Smooth muscle cell (in vitro differentiated cells): ENCODE measurements around the gene HAGH. TPM values are rescaled to one million over a fixed set of nuclear protein-coding genes. Genes with fewer than 3 reads are reported as not detected.

ENCODE experiments used
- DNase-seq: peaks from one replicate; lab custom pipeline; 2025; ENCODE audit not compliant: unreplicated experiment; lab: John Stamatoyannopoulos, UW
- H2AFZ ChIP-seq: fragments of 200-600 bp; sonication (generic); 2 replicates; pipeline ENCODE4 v1.6.0; 2016; ENCODE audit warnings: antibody characterized with exemption, low read depth, mild to moderate bottlenecking
- H3F3A ChIP-seq: fragments of 200-600 bp; sonication (generic); 2 replicates; pipeline ENCODE4 v1.6.0; 2017; ENCODE audit warnings: antibody characterized with exemption, low read depth
- H3K27ac ChIP-seq: fragments of 200-600 bp; sonication (generic); 2 replicates; pipeline ENCODE4 v1.5.1; 2016; ENCODE audit warnings: low read depth, mild to moderate bottlenecking
- H3K27me3 ChIP-seq: fragments of 200-600 bp; sonication (generic); 2 replicates; pipeline ENCODE4 v1.6.1; 2016; ENCODE audit warnings: low read depth, mild to moderate bottlenecking
- H3K36me3 ChIP-seq: fragments of 200-600 bp; sonication (generic); 2 replicates; pipeline ENCODE4 v1.5.1; 2016; ENCODE audit warnings: low read depth
- H3K4me1 ChIP-seq: fragments of 200-600 bp; sonication (generic); 2 replicates; pipeline ENCODE4 v1.5.1; 2016; ENCODE audit warnings: low read depth
- H3K4me2 ChIP-seq: fragments of 200-600 bp; sonication (generic); 2 replicates; pipeline ENCODE4 v1.6.0; 2016; ENCODE audit warnings: mild to moderate bottlenecking
- H3K4me3 ChIP-seq: fragments of 200-600 bp; sonication (generic); 2 replicates; pipeline ENCODE4 v1.5.1; 2016; ENCODE audit warnings: mild to moderate bottlenecking
- H3K79me2 ChIP-seq: fragments of 200-600 bp; sonication (generic); 2 replicates; pipeline ENCODE4 v1.6.0; 2016; ENCODE audit warnings: low read depth, mild to moderate bottlenecking
- H3K9ac ChIP-seq: fragments of 200-600 bp; sonication (generic); 2 replicates; pipeline ENCODE4 v1.6.0; 2016; ENCODE audit warnings: low read depth
- H3K9me3 ChIP-seq: fragments of 200-600 bp; sonication (generic); replicated peaks from 2 replicates; pipeline ENCODE4 v1.5.1; 2016; ENCODE audit warnings: low read depth
- H4K20me1 ChIP-seq: fragments of 200-600 bp; sonication (generic); 2 replicates; pipeline ENCODE4 v1.6.0; 2016; ENCODE audit warnings: low read depth
- WGBS: methylation state at CpG from one replicate; pipeline ENCODE4 v1.1.7; 2016; ENCODE audit warnings: low lambda C conversion rate; 5-methylcytosine and 5-hydroxymethylcytosine counted together
- polyA plus RNA-seq: library from polyadenylated mRNA; unstranded; fragments of >200 nt; fragmentation: Nextera tagmentation; extraction: Ambion mirVana; gene quantifications from 2 replicates; pipeline ENCODE4 v1.2.1, GENCODE V29; 2016
- total RNA-seq: library from RNA; depleted of rRNA; stranded (reverse); fragments of >200 nt; gene quantifications from 2 replicates; pipeline ENCODE4 v1.2.3, GENCODE V29; 2014
- TF ChIP-seq, protein P1 (sequence below): fragments of 200-600 bp; sonication (generic); IDR thresholded peaks from 2 replicates; pipeline ENCODE4 v1.5.1; 2017; ENCODE audit warnings: borderline replicate concordance, mild to moderate bottlenecking, antibody characterized with exemption; ENCODE audit not compliant: insufficient read depth, poor library complexity, severe bottlenecking

HAGH gene
- total and polyA plus RNA-seq, 2 experiments from 2014 or later, result 20.9 to 43.0 TPM

DNA sequence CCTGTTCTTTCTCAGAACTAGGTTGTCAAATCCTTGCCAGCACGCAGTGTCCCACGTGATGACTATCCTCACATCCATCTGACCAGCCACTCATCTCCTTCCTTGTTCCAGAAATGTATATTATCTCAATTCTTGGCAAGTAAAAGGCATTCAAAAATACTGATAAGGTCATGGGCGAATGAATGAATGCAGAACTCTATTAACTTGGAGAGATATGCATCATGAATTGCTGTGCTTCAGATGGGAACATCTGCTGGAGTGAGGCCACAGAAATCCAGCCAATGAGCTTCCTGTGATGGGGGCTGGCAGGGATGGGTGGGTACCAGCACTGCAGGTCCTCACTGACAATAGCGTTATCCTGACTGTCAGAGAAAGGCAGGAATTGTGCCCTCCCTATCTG, 19.4 kb upstream of the HAGH start:
- H3K4me2 ChIP-seq, result no peak overlapping the region
- no peak for DNase-seq
- H3K27ac ChIP-seq, result no peak overlapping the region
- no peaks in the 10 kb centered on the region for H3K79me2 ChIP-seq
- no peaks in the 10 kb centered on the region for H3K9me3 ChIP-seq
- no peak overlapping the region for H2AFZ ChIP-seq
- H3K4me1 ChIP-seq, result no peaks in the 10 kb centered on the region
- no peak overlapping the region for H3K4me3 ChIP-seq
- H3K27me3 ChIP-seq, result peaks cover 26% of the 10 kb centered on the region
- TF ChIP-seq, protein P1, sequence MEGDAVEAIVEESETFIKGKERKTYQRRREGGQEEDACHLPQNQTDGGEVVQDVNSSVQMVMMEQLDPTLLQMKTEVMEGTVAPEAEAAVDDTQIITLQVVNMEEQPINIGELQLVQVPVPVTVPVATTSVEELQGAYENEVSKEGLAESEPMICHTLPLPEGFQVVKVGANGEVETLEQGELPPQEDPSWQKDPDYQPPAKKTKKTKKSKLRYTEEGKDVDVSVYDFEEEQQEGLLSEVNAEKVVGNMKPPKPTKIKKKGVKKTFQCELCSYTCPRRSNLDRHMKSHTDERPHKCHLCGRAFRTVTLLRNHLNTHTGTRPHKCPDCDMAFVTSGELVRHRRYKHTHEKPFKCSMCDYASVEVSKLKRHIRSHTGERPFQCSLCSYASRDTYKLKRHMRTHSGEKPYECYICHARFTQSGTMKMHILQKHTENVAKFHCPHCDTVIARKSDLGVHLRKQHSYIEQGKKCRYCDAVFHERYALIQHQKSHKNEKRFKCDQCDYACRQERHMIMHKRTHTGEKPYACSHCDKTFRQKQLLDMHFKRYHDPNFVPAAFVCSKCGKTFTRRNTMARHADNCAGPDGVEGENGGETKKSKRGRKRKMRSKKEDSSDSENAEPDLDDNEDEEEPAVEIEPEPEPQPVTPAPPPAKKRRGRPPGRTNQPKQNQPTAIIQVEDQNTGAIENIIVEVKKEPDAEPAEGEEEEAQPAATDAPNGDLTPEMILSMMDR, result no peak
- no peaks in the 10 kb centered on the region for H3F3A ChIP-seq
- no peaks in the 10 kb centered on the region for H4K20me1 ChIP-seq
- no peak overlapping the region for H3K9ac ChIP-seq
- H3K36me3 ChIP-seq, result no peaks in the 10 kb centered on the region
- WGBS, result 59% methylated on average over 4 of the region's 4 CpGs

DNA sequence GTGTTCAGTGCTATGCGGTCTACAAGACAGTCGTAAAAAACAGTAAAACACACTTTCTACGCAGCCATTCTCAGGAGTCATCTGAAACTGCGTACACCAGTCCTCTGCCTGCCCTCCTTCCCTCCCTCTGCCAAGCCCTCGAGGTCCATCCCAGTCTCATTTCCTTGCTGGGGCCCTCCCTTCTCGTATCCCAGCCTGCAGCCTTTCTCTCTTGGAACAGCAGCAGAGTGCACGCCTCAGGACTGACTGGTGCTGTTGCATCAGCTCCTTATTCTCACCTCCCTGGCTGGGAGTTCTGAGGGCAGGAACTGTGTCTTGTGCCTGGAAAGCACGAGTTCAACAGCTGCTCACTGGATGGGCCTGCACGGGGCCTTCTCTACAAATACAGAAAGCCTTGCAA, 12.9 kb upstream of the HAGH start:
- H2AFZ ChIP-seq, result no peak overlapping the region
- H3K4me3 ChIP-seq, result no peak overlapping the region
- 44% methylated on average over 9 of the region's 9 CpGs for WGBS
- no peak overlapping the region for H3K4me2 ChIP-seq
- no peaks in the 10 kb centered on the region for H3K36me3 ChIP-seq
- no peaks in the 10 kb centered on the region for H4K20me1 ChIP-seq
- H3K4me1 ChIP-seq, result no peaks in the 10 kb centered on the region
- no peaks in the 10 kb centered on the region for H3K79me2 ChIP-seq
- peaks cover 4% of the 10 kb centered on the region for H3K27me3 ChIP-seq
- H3K9ac ChIP-seq, result no peak overlapping the region
- H3K9me3 ChIP-seq, result no peaks in the 10 kb centered on the region
- no peak overlapping the region for H3K27ac ChIP-seq
- H3F3A ChIP-seq, result peaks cover 4% of the 10 kb centered on the region
- TF ChIP-seq, protein P1, result no peak
- no peak for DNase-seq

DNA sequence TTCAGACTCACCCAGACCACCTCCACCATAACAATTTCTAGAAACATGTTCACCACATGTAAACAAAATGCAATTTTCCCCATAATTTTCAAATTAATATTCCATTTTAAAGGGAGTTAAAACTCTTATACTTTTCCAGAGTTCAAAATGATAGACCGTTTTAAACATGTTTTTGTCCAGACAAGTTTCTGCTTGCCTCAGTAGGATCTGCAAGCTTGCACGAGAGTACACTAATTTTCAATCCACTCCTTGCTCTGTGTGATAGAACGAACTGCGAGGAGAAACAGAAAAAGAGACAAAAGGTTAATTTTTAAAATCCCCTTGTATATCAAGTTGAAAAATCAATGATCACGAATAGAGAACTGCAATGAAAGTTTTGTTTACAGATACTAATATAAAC, 7.5 kb upstream of the HAGH start:
- Histone ChIP-seq H3K4me3 (no peak overlapping the region), H3K4me1 (peaks cover 4% of the 10 kb centered on the region), H3K9me3 (no peaks in the 10 kb centered on the region), H3K27me3 (no peaks in the 10 kb centered on the region), H3F3A (peaks cover 2% of the 10 kb centered on the region), H4K20me1 (no peaks in the 10 kb centered on the region), H3K36me3 (no peaks in the 10 kb centered on the region), H3K4me2 (no peak overlapping the region), H3K27ac (no peak overlapping the region), H2AFZ (no peak overlapping the region), H3K9ac (no peak overlapping the region), H3K79me2 (peaks cover 7% of the 10 kb centered on the region)
- WGBS, result 75% methylated on average over 5 of the region's 5 CpGs
- DNase-seq, result no peak
- TF ChIP-seq, protein P1, result no peak

DNA sequence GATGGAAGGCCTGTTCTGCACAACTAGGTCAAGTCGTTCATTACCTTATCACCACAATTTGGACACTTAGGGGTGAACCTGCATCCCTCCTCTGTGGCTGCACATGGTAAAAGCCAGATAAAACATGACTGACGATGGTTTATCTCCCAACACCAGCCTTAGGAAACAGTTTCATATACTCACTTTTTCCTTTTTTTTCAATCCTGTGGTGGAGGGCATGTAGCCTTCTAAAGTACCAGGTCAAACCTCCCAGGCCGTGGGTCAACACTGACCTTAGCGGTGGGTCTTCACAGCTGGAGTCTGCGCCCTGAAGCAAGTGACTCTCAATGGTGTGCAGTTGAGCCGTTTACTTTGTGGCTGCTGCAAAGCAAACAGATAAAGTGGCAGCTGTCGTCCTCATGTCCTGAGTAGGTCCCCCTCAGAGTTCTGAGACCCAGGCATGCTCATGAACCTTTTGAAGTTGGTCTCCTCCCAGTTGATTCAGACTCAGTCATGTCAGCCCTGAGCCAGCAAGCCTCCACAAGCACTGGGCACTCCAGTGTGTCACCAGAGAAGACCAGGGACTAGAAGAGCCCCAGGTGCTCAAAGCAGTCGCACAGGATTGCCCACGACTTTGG, 6.3 kb upstream of the HAGH start:
- Histone ChIP-seq H3K4me3 (no peak overlapping the region), H3K4me1 (peaks cover 15% of the 10 kb centered on the region), H3K27me3 (no peaks in the 10 kb centered on the region), H3K27ac (no peak overlapping the region), H4K20me1 (no peaks in the 10 kb centered on the region), H3F3A (no peaks in the 10 kb centered on the region), H3K4me2 (no peak overlapping the region), H3K79me2 (peaks cover 17% of the 10 kb centered on the region), H3K36me3 (no peaks in the 10 kb centered on the region), H3K9me3 (no peaks in the 10 kb centered on the region), H2AFZ (no peak overlapping the region), H3K9ac (no peak overlapping the region)
- TF ChIP-seq, protein P1, result no peak
- whole genome bisulfite sequencing, result 78% methylated on average over 9 of the region's 9 CpGs
- DNase-seq, result no peak
